WI38 (cell line): ENCODE results near the gene SLC1A2.

Experiments used
- H3K4me3 ChIP-seq: 2 replicates; pipeline ENCODE4 v1.5.1; 2011; ENCODE audit warnings: low read depth, mild to moderate bottlenecking, control low read depth, low read length
- TF ChIP-seq, protein P1 (sequence below): IDR thresholded peaks from 2 replicates; pipeline ENCODE4 v1.5.1; 2012; ENCODE audit warnings: low read depth, mild to moderate bottlenecking, control low read depth, low read length

SLC1A2 gene

DNA sequence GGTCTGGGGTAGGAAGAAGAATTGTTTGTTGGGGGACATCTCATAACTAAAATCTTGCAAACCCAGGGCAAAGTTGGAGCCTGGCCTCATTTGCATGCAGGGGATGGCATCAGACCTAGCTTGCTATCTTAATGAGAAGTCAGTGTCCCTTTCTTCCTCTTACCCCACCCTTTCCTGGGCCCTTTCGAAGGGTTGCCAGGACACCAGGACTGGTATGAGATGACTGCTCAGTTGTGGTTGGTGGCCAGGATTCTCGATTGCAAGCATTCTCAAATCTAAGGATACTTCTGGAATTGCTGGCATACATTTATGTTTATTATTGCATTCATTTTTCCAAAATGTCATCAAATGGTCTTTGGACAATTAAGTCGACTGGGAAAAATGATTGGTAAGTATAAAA, 131.0 kb downstream of the SLC1A2 start:
- no peak overlapping the region for H3K4me3 ChIP-seq
- TF ChIP-seq, protein P1, sequence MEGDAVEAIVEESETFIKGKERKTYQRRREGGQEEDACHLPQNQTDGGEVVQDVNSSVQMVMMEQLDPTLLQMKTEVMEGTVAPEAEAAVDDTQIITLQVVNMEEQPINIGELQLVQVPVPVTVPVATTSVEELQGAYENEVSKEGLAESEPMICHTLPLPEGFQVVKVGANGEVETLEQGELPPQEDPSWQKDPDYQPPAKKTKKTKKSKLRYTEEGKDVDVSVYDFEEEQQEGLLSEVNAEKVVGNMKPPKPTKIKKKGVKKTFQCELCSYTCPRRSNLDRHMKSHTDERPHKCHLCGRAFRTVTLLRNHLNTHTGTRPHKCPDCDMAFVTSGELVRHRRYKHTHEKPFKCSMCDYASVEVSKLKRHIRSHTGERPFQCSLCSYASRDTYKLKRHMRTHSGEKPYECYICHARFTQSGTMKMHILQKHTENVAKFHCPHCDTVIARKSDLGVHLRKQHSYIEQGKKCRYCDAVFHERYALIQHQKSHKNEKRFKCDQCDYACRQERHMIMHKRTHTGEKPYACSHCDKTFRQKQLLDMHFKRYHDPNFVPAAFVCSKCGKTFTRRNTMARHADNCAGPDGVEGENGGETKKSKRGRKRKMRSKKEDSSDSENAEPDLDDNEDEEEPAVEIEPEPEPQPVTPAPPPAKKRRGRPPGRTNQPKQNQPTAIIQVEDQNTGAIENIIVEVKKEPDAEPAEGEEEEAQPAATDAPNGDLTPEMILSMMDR = no peak

DNA sequence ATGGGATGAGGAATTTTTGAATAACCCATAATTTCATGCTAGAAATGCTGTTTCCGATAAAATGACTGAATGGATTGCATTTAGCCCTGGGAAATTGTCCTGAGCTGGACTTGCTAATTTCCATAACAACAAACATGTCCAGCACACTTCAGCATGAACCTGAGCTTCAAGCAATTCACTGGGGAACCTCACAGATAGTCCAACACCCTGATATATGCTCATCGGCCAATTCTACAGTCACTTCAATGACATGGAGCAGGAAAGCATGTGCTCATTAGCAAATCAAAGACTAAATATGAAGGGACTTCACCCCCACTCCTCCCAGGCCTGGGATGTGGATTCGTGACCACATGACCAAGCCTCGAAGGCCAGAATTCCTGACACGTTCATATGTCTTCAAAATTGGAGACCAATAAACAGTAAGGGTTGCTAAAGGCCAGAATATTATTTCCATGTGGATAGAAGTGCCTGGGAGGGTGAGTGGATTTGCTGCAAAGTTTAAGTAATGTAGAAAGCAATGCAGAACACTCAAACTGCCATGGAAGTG, 131.9 kb downstream of the SLC1A2 start:
- TF ChIP-seq, protein P1 = no peak
- H3K4me3 ChIP-seq = no peak overlapping the region

DNA sequence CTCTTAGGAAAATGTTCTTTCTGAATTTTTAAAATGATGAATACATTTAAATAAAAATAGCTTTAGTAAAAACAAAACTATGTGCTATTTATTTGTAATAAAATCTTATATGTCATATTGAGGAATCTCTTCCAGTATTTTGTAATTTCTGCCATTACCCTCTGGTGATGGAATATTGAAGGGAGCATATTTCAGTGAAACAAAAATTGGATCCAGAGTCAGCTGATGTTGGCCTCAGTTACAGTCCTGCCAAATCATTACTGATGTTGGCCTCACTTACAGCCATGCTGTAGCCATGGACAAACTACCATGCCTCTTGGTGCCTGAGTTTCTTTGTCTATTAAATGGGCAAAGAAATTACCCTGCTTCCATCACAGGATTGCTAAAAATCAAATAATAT, 133.2 kb downstream of the SLC1A2 start:
- no peak overlapping the region for H3K4me3 ChIP-seq
- TF ChIP-seq, protein P1 = no peak

DNA sequence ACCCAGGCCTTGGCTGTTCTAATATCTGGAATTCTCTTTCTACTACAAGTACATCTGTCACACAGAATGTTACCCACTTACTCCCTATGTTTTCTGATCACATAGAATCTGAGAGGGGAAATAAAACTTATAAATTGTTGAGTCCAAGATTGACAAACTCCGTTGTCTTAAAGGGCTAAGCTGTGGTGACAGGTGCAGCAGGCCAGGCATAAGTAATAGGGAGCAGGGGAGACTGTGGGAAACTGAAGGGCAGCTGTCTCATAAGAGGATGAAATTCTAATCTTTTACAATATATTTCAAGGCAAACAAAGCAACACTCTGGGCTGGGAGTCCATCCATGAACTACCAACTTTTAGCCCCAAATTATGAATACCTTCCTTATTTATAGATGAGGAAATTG, 133.9 kb downstream of the SLC1A2 start:
- TF ChIP-seq, protein P1 = no peak
- H3K4me3 ChIP-seq = no peak overlapping the region

DNA sequence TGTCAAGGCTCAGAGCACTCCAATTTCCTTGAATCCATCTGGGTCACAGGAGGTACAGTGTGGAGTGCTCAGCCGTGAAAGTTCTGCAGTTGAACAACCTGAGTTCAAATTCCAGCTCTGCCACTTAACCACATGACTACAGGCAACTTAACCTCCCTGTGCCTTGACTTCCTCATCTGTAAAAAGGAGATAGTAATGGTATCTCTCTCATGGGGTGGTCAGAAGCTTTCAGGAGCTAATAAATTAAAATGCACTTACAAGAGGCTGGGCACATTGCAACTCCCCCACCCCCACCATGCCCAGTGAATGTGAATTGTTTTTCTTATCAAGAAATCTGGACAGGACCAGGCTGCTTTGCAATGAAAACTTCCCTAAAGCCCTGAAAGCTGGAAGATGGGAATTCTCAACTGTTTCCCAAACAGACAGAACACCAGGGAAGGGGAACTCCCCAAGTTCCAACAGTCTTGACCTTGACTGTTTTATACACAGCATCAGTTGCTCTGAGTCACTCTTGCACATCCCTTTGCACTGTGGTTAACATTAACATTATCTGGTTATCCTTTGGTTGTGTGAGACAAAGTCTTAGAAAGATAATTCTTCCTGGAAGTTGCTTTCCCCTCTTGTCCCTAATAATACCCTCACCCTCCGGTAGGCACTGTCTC, 137.0 kb downstream of the SLC1A2 start:
- TF ChIP-seq, protein P1 = no peak
- H3K4me3 ChIP-seq = no peak overlapping the region

DNA sequence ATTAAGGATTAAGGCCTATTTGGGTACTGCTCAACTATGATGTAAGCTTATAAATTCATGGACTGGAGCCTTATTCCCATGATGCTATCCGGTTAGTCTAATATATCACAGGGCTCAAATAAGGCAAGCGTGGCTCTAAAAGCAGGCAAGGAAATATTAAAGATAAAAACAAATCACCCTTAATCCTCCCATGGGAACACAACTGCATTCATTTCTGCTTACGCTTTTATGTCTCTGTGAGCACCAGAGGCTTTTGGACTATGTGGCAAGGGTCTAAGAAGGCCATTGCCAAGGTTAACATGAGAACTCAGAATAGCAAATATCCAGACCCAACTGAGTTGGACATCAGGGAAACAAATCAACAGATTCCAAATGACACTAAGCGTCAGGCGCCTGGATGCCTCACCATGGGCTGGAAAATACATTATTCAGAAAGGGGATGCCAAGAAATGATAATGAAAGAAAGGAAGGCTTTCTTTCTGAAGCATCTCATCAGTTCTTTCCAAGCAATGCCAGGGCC, 138.1 kb downstream of the SLC1A2 start:
- TF ChIP-seq, protein P1 = no peak

DNA sequence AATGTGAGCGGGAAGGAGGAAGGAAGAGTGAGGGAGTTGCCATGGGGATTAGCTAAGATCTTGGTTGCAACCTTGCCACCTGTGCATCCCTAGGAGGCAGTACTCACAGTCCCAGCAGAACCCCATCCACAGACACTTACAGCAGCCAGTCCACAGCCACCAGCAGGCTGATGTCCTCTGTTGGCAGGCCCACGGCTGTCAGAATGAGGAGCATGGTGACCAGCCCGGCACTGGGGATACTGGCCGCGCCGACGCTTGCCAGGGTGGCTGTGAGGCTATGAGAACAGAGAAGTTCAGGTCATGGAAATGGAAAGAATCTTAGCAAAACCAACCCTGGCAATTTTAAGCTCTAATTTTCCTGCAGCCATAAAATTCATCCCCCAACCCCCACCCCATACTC, 138.6 kb downstream of the SLC1A2 start:
- TF ChIP-seq, protein P1 = no peak
- H3K4me3 ChIP-seq = no peak overlapping the region

More for the DNA sequence above, 138.1 kb downstream of the SLC1A2 start:
- no peak overlapping the region for H3K4me3 ChIP-seq
